AG09309 (cell line): ENCODE results near the gene ADCK2.
A peak's percentile ranks its signal among the peaks of the same experiment; 100 is the strongest.

ENCODE experiments used
- DNase-seq: peaks from one replicate; pipeline ENCODE4 v3.0.0-alpha.2; 2010; ENCODE audit warnings: low read depth
- H3K4me3 ChIP-seq: 2 replicates; pipeline ENCODE4 v1.5.1; 2011; ENCODE audit warnings: mild to moderate bottlenecking, low read depth, low read length, moderate library complexity; ENCODE audit not compliant: control insufficient read depth
- CTCF ChIP-seq: IDR thresholded peaks from 2 replicates; pipeline ENCODE4 v1.5.1; 2011; ENCODE audit warnings: mild to moderate bottlenecking, low read depth, low read length, inconsistent platforms; ENCODE audit not compliant: insufficient read depth, control insufficient read depth; ENCODE audit errors: missing control alignments

Gene ADCK2

GRCh38 chr7:140631602-140632001 lies 41.1 kb upstream of the ADCK2 start:
- H3K4me3 ChIP-seq, result no peak overlapping the region
- TF ChIP-seq CTCF, result no peak
- no peak for DNase-seq

GRCh38 chr7:140635345-140635744 lies 37.4 kb upstream of the ADCK2 start:
- DNase-seq, result no peak
- no peak overlapping the region for H3K4me3 ChIP-seq
- TF ChIP-seq CTCF, result no peak

GRCh38 chr7:140635816-140636215 lies 36.9 kb upstream of the ADCK2 start:
- H3K4me3 ChIP-seq, result no peak overlapping the region
- DNase-seq, result no peak
- TF ChIP-seq CTCF, result no peak

- TF ChIP-seq CTCF, result no peak
- DNase-seq, result no peak
- H3K4me3 ChIP-seq, result no peak overlapping the region
Measured at GRCh38 chr7:140637400-140637799, 35.3 kb upstream of the ADCK2 start.

- H3K4me3 ChIP-seq, result no peak overlapping the region
- TF ChIP-seq CTCF, result no peak
- DNase-seq, result no peak
Measured at GRCh38 chr7:140638173-140638791, 34.5 kb upstream of the ADCK2 start.

GRCh38 chr7:140639366-140640053 lies 33.2 kb upstream of the ADCK2 start:
- DNase-seq, result peak; percentile 57
- TF ChIP-seq CTCF, result no peak
- H3K4me3 ChIP-seq, result peak overlapping the region; percentile 55

- peak overlapping the region; percentile 55 for H3K4me3 ChIP-seq
- no peak for TF ChIP-seq CTCF
- no peak for DNase-seq
Measured at GRCh38 chr7:140640060-140640637, 32.6 kb upstream of the ADCK2 start.
